H1 (cell line): ENCODE results near the gene TFF2. TPM values are rescaled to one million over a fixed set of nuclear protein-coding genes. Genes with fewer than 3 reads are reported as not detected.
A peak's percentile ranks its signal among the peaks of the same experiment; 100 is the strongest.

Experiments
- CTCF ChIA-PET: fragments of 300-600 bp; sonication (Branson Sonifier 250); formaldehyde crosslinking; loops from one replicate; lab custom pipeline; 2021; ENCODE audit not compliant: partially characterized antibody; lab: Charles Lee
- POLR2A ChIA-PET: fragments of 300-600 bp; sonication (Branson Sonifier 250); formaldehyde crosslinking; loops from one replicate; lab custom pipeline; 2021; ENCODE audit warnings: inconsistent platforms; ENCODE audit not compliant: partially characterized antibody; lab: Charles Lee
- DNase-seq, 2 experiments: peaks; one replicate each; pipeline versions ENCODE4 v3.0.0 to v3.0.0-alpha.2; 2010 to 2022; ENCODE audit warnings: low spot score in 2 of 2, low read depth in 1 of 2, mixed read lengths in 1 of 2
- FAIRE-seq: peaks from 2 replicates; lab custom pipeline; 2011; peaks lifted over from hg19 to GRCh38; lab: Jason Lieb, UNC
- H2AFZ ChIP-seq: 2 replicates; pipeline ENCODE4 v1.8.1; 2012; ENCODE audit warnings: low read length, inconsistent platforms
- H2AK5ac ChIP-seq: 2 replicates; pipeline ENCODE4 v1.6.1; 2013; ENCODE audit warnings: low read depth, low read length
- H2BK120ac ChIP-seq: replicated peaks from 2 replicates; pipeline ENCODE3; 2013; ENCODE audit warnings: low read depth, low read length, inconsistent platforms
- H2BK12ac ChIP-seq: 2 replicates; pipeline ENCODE4 v1.6.1; 2013; ENCODE audit warnings: low read depth, low read length
- H2BK15ac ChIP-seq: 2 replicates; pipeline ENCODE4 v1.6.1; 2013; ENCODE audit warnings: low read length
- H2BK20ac ChIP-seq: 2 replicates; pipeline ENCODE4 v1.6.1; 2013; ENCODE audit warnings: low read length
- H2BK5ac ChIP-seq: 2 replicates; pipeline ENCODE4 v1.6.1; 2013; ENCODE audit warnings: low read depth, low read length
- H3K14ac ChIP-seq: 2 replicates; pipeline ENCODE4 v1.6.1; 2013; ENCODE audit warnings: inconsistent platforms; ENCODE audit not compliant: insufficient read length
- H3K18ac ChIP-seq: 2 replicates; pipeline ENCODE4 v1.6.1; 2013; ENCODE audit warnings: low read length; ENCODE audit errors: extremely low read depth
- H3K23ac ChIP-seq: 2 replicates; pipeline ENCODE4 v1.6.1; 2013; ENCODE audit warnings: inconsistent platforms; ENCODE audit not compliant: insufficient read length
- H3K23me2 ChIP-seq: 2 replicates; pipeline ENCODE4 v1.6.1; 2013; ENCODE audit warnings: low read depth, low read length
- H3K27ac ChIP-seq: 2 replicates; pipeline ENCODE4 v1.6.1; 2011; ENCODE audit warnings: low read depth, low read length, inconsistent platforms
- H3K27me3 ChIP-seq, 4 experiments: replicated peaks in 1 of 4; 1 replicate in 1 of 4; 2 replicates in 3 of 4; pipeline versions ENCODE4 v1.6.1 to v1.8.1; 2011 to 2013; ENCODE audit warnings: low read length in 3 of 4, mild to moderate bottlenecking in 3 of 4, inconsistent platforms in 2 of 4, mixed read lengths in 2 of 4, moderate library complexity in 1 of 4; ENCODE audit not compliant: control insufficient read depth in 3 of 4, insufficient read depth in 3 of 4; ENCODE audit errors: extremely low read depth in 1 of 4
- H3K36me3 ChIP-seq, 4 experiments: 2 replicates each; pipeline versions ENCODE4 v1.6.1 to v1.8.1; 2011 to 2013; ENCODE audit warnings: mild to moderate bottlenecking in 4 of 4, low read length in 3 of 4, moderate library complexity in 2 of 4, control low read depth in 1 of 4, inconsistent platforms in 1 of 4; ENCODE audit not compliant: insufficient read depth in 4 of 4, control insufficient read depth in 2 of 4
- H3K4ac ChIP-seq: replicated peaks from 2 replicates; pipeline ENCODE3; 2013; ENCODE audit warnings: low read length, low read depth, mixed read lengths, inconsistent platforms; ENCODE audit not compliant: insufficient read length
- H3K4me1 ChIP-seq, 4 experiments: replicated peaks in 1 of 4; 1 replicate in 1 of 4; 2 replicates in 3 of 4; pipeline versions ENCODE4 v1.6.1 to v1.8.1; 2011 to 2013; ENCODE audit warnings: low read length in 3 of 4, inconsistent platforms in 2 of 4, mixed read lengths in 1 of 4; ENCODE audit not compliant: insufficient read depth in 4 of 4, control insufficient read depth in 3 of 4
- H3K4me2 ChIP-seq, 2 experiments: 2 replicates each; pipeline versions ENCODE4 v1.6.1 to v1.8.1; 2011 to 2013; ENCODE audit warnings: low read depth in 2 of 2, low read length in 2 of 2, control low read depth in 1 of 2, inconsistent platforms in 1 of 2, mild to moderate bottlenecking in 1 of 2; ENCODE audit not compliant: insufficient read depth in 1 of 2
- H3K4me3 ChIP-seq, 4 experiments: fragments of 200-600, 300-600 bp in 1 of 4; sonication (generic), shearing (Covaris generic), sonication (Bioruptor Twin) in 1 of 4; 2 replicates each; pipeline versions ENCODE4 v1.5.1 to v1.8.1; 2011 to 2016; ENCODE audit warnings: low read length in 4 of 4, low read depth in 3 of 4, control low read depth in 2 of 4, inconsistent platforms in 2 of 4, mild to moderate bottlenecking in 2 of 4, mixed read lengths in 1 of 4, moderate library complexity in 1 of 4; ENCODE audit not compliant: insufficient read depth in 2 of 4; ENCODE audit errors: extremely low read depth in 1 of 4
- H3K56ac ChIP-seq: replicated peaks from 2 replicates; pipeline ENCODE3; 2013; ENCODE audit warnings: low read depth, mild to moderate bottlenecking, mixed read lengths, low read length, inconsistent platforms; ENCODE audit not compliant: insufficient read length
- H3K79me1 ChIP-seq: 2 replicates; pipeline ENCODE4 v1.6.1; 2013; ENCODE audit warnings: low read depth, low read length, control low read depth
- H3K79me2 ChIP-seq, 2 experiments: 2 replicates each; pipeline versions ENCODE4 v1.6.1 to v1.8.1; 2012 to 2013; ENCODE audit warnings: low read length in 2 of 2, mild to moderate bottlenecking in 2 of 2, inconsistent platforms in 1 of 2; ENCODE audit not compliant: insufficient read depth in 2 of 2, control insufficient read depth in 1 of 2
- H3K9ac ChIP-seq, 4 experiments: replicated peaks in 1 of 4; 1 replicate in 1 of 4; 2 replicates in 3 of 4; pipeline versions ENCODE4 v1.6.1 to v1.8.1; 2011 to 2013; ENCODE audit warnings: low read depth in 3 of 4, low read length in 3 of 4, control low read depth in 2 of 4, mild to moderate bottlenecking in 2 of 4, moderate library complexity in 2 of 4, inconsistent platforms in 1 of 4; ENCODE audit errors: extremely low read depth in 1 of 4
- H3K9me3 ChIP-seq, 2 experiments: 2 replicates each; pipeline versions ENCODE4 v1.6.1 to v1.8.1; 2012 to 2013; ENCODE audit warnings: mild to moderate bottlenecking in 2 of 2, moderate library complexity in 2 of 2, control low read depth in 1 of 2, inconsistent platforms in 1 of 2, low read depth in 1 of 2, low read length in 1 of 2, mixed read lengths in 1 of 2; ENCODE audit not compliant: insufficient read depth in 2 of 2
- H4K20me1 ChIP-seq, 2 experiments: replicated peaks in 1 of 2; 2 replicates each; pipeline versions ENCODE3 to v1.8.1; 2011 to 2013; ENCODE audit warnings: inconsistent platforms in 2 of 2, low read length in 2 of 2, mild to moderate bottlenecking in 1 of 2; ENCODE audit not compliant: insufficient read depth in 2 of 2, control insufficient read depth in 1 of 2
- H4K5ac ChIP-seq: 2 replicates; pipeline ENCODE4 v1.6.1; 2013; ENCODE audit warnings: low read length, low read depth, mixed read lengths, inconsistent platforms; ENCODE audit not compliant: insufficient read length
- H4K8ac ChIP-seq: 2 replicates; pipeline ENCODE4 v1.8.0; 2013; ENCODE audit warnings: mild to moderate bottlenecking, moderate library complexity, low read length, inconsistent platforms; ENCODE audit not compliant: insufficient read depth; ENCODE audit errors: extremely low read depth
- H4K91ac ChIP-seq: replicated peaks from 2 replicates; pipeline ENCODE3; 2013; ENCODE audit warnings: low read length, mixed read lengths, inconsistent platforms; ENCODE audit not compliant: insufficient read length
- EP300 ChIP-seq, 2 experiments: IDR thresholded peaks; 1 replicate in 1 of 2; 2 replicates in 1 of 2; pipeline ENCODE4 v1.6.1; 2011 to 2012; ENCODE audit warnings: low read depth in 2 of 2, low read length in 2 of 2, mild to moderate bottlenecking in 2 of 2, borderline replicate concordance in 1 of 2, inconsistent platforms in 1 of 2, moderate library complexity in 1 of 2
- SAP30 ChIP-seq: fragments of 300-600 bp; sonication (generic); IDR thresholded peaks from 2 replicates; pipeline ENCODE4 v1.7.1; 2012; ENCODE audit warnings: low read length, moderate library complexity, mild to moderate bottlenecking, inconsistent platforms; ENCODE audit not compliant: insufficient read depth, insufficient replicate concordance
- SRF ChIP-seq: IDR thresholded peaks from 2 replicates; pipeline ENCODE4 v1.6.1; 2011; ENCODE audit warnings: mild to moderate bottlenecking, low read depth, low read length, moderate library complexity
- WGBS, 2 experiments: shearing (Covaris generic) in 1 of 2; methylation state at CpG; one replicate each; pipeline versions ENCODE4 v1.1.6 to v1.1.7; 2013 to 2015; ENCODE audit warnings: low lambda C conversion rate in 2 of 2, mixed read lengths in 2 of 2, inconsistent platforms in 1 of 2, low coverage in 1 of 2, missing lambda C conversion rate in 1 of 2; ENCODE audit not compliant: insufficient replicate concordance in 2 of 2, insufficient coverage in 1 of 2, insufficient read length in 1 of 2; ENCODE audit errors: extremely low coverage in 1 of 2, missing lambda C conversion rate in 1 of 2; 5-methylcytosine and 5-hydroxymethylcytosine counted together
- polyA plus RNA-seq, 7 experiments: library from polyadenylated mRNA; depleted of rRNA in 3 of 7; stranded (reverse) in 5 of 7; unstranded in 2 of 7; fragments of >200 nt in 5 of 7; fragments of 200-250 nt in 2 of 7; gene quantifications; 1 replicate in 5 of 7; 2 replicates in 1 of 7; 4 replicates in 1 of 7; pipeline versions ENCODE4 v1.2.1 to v1.2.3, GENCODE V29; 2011 to 2013; ENCODE audit warnings: missing spikeins in 2 of 7, mixed read lengths in 2 of 7
- total RNA-seq: library from RNA; stranded (reverse); fragmentation: NEBNext Ultra II Directional; extraction: Animal tissue kit (Norgen Biotek cat#: 25700); gene quantifications from 2 replicates; pipeline ENCODE4 v1.2.1, GENCODE V29; 2021

The TFF2 gene
- total and polyA plus RNA-seq, 2 of the 8 experiments (the other 6 are each of a cell fraction or from before 2014, with no cell fraction given), result not detected

DNA sequence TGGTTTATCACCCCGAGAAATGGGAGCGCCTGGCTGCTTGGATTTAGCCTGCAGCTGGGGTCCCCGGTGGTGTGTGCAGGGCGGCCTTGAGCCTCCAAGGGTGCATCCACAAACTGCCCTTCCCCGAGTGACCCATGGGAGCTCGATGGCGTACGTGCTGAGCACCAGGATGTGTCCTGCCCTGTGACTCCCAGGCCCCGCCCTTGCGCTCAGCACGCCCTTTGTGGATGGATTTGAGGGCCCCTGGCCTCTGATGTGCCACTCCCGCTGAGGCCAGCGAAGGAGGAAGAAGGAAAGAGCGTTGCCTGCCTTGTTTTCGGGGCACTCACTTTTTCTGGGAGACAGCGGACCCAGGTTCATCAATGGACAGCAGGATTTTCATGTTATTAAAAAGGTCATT lies 33.9 kb downstream of the TFF2 start:
- CTCF ChIA-PET, result interaction anchor here (1.3 to 14.3 kb wide), 3 partner anchors 15 to 95 kb away, joined by 3 to 137 read pairs (median 4); no protein-coding TSS in a partner anchor
- no peak overlapping the region for H3K23ac ChIP-seq

More for the DNA sequence above, 33.9 kb downstream of the TFF2 start:
- no peak overlapping the region for H4K91ac ChIP-seq
- H3K27me3 ChIP-seq, result no peaks in the 10 kb centered on the region
- no peak for FAIRE-seq
- no peak overlapping the region; a peak in 1 of 7 replicates for H3K9ac ChIP-seq
- H3K4me2 ChIP-seq, result no peak overlapping the region
- H2BK20ac ChIP-seq, result peak overlapping the region; percentile 80; the same call in 1 of the 2 replicates
- H3K36me3 ChIP-seq, result no peaks in the 10 kb centered on the region
- H3K18ac ChIP-seq, result peak overlapping the region; percentile 32; the same call in 1 of the 2 replicates
- 80% methylated on average over 16 of the region's 16 CpGs; no CpG with 5 or more reads in 1 of the 2 experiments for WGBS, 2 experiments
- no peaks in the 10 kb centered on the region for H3K9me3 ChIP-seq
- peak overlapping the region; percentile 97 for H2BK12ac ChIP-seq
- TF ChIP-seq SAP30, result no peak
- no peak for TF ChIP-seq EP300 (IDR thresholded peaks at IDR 0.05; ENCODE audit: borderline replicate concordance in 1 of 2, low read depth in 2 of 2, low read length in 2 of 2)
- no peak for TF ChIP-seq SRF
- no peak overlapping the region for H3K4me3 ChIP-seq
- no peak for DNase-seq
- H4K20me1 ChIP-seq, result no peaks in the 10 kb centered on the region
- POLR2A ChIA-PET, result no interaction called here
- no peak overlapping the region for H4K5ac ChIP-seq
- H2BK5ac ChIP-seq, result peak overlapping the region; percentile 75; the same call in 1 of the 2 replicates
- H2BK15ac ChIP-seq, result no peak overlapping the region; the same call in 1 of the 2 replicates
- peaks cover 8 to 25% (median 18%) of the 10 kb centered on the region in 4 experiments for H3K4me1 ChIP-seq
- no peak overlapping the region for H3K56ac ChIP-seq
- H4K8ac ChIP-seq, result no peak overlapping the region; the same call in 1 of the 2 replicates
- H2AFZ ChIP-seq, result no peak overlapping the region
- H3K4ac ChIP-seq, result no peak overlapping the region
- no peaks in the 10 kb centered on the region for H3K79me2 ChIP-seq
- H2AK5ac ChIP-seq, result no peak overlapping the region
- H3K23me2 ChIP-seq, result no peaks in the 10 kb centered on the region
- H2BK120ac ChIP-seq, result no peak overlapping the region
- no peak overlapping the region for H3K14ac ChIP-seq
- H3K27ac ChIP-seq, result no peak overlapping the region
- no peaks in the 10 kb centered on the region for H3K79me1 ChIP-seq
